ENCODE results near the gene ASB13. TPM values are rescaled to one million over a fixed set of nuclear protein-coding genes. Genes with fewer than 3 reads are reported as not detected.

The ASB13 gene
- total RNA-seq, 4 donors from 2014 or later, result 19.2 to 47.7 (median 31.2) TPM

- no peak for TF ChIP-seq CTCF (IDR thresholded peaks at IDR 0.05; ENCODE audit: low read depth)
These were observed 44.0 kb downstream of the ASB13 start for GRCh38 chr10:5622186-5622960.

GRCh38 chr10:5620966-5621365, 45.4 kb downstream of the ASB13 start:
- no peak for TF ChIP-seq CTCF (IDR thresholded peaks at IDR 0.05; ENCODE audit: low read depth)

- no peak for TF ChIP-seq CTCF (IDR thresholded peaks at IDR 0.05; ENCODE audit: low read depth)
These were observed 46.1 kb downstream of the ASB13 start for GRCh38 chr10:5620223-5620721.

GRCh38 chr10:5619362-5620211, 46.8 kb downstream of the ASB13 start:
- TF ChIP-seq CTCF (IDR thresholded peaks at IDR 0.05; ENCODE audit: low read depth), result no peak

GRCh38 chr10:5618829-5619228, 47.6 kb downstream of the ASB13 start:
- TF ChIP-seq CTCF (IDR thresholded peaks at IDR 0.05; ENCODE audit: low read depth), result no peak

GRCh38 chr10:5618042-5618441, 48.4 kb downstream of the ASB13 start:
- TF ChIP-seq CTCF (IDR thresholded peaks at IDR 0.05; ENCODE audit: low read depth), result no peak

GRCh38 chr10:5617521-5617920, 48.9 kb downstream of the ASB13 start:
- no peak for TF ChIP-seq CTCF (IDR thresholded peaks at IDR 0.05; ENCODE audit: low read depth)

All from subcutaneous adipose tissue (tissue), 4 donors.